Transverse colon (tissue), 4 donors: ENCODE results near the gene THOC2. TPM values are rescaled to one million over a fixed set of nuclear protein-coding genes. Genes with fewer than 3 reads are reported as not detected.

Experiments
- DNase-seq: peaks from one replicate; pipeline ENCODE4 v3.0.0-alpha.2; 2019
- H3K27ac ChIP-seq, 4 donors: fragments of 200-600 bp; sonication (generic); 2 replicates each; pipeline ENCODE4 v1.5.1; 2016 to 2018; ENCODE audit warnings: inconsistent platforms in 4 of 4
- H3K27me3 ChIP-seq: fragments of 200-600 bp; sonication (generic); 2 replicates; pipeline ENCODE4 v1.5.1; 2017; ENCODE audit warnings: inconsistent platforms
- H3K36me3 ChIP-seq, 4 donors: fragments of 200-600 bp; sonication (generic); 2 replicates each; pipeline ENCODE4 v1.5.1; 2017 to 2019; ENCODE audit warnings: inconsistent platforms in 4 of 4
- H3K4me1 ChIP-seq, 4 donors: fragments of 200-600 bp; sonication (generic); 2 replicates each; pipeline ENCODE4 v1.5.1; 2017 to 2020; ENCODE audit warnings: inconsistent platforms in 4 of 4
- H3K4me3 ChIP-seq, 4 donors: fragments of 200-600 bp; sonication (generic); 1 replicate in 1 of 4; 2 replicates in 3 of 4; pipeline versions ENCODE4 v1.5.1 to v1.6.1; 2017 to 2019; ENCODE audit warnings: inconsistent platforms in 4 of 4
- H3K9me3 ChIP-seq, 2 donors: fragments of 200-600 bp; sonication (generic); 2 replicates each; pipeline ENCODE4 v1.5.1; 2017 to 2019; ENCODE audit warnings: inconsistent platforms in 2 of 2
- CTCF ChIP-seq, 5 experiments: fragments of 200-600 bp in 3 of 5; fragments of 450-650 bp in 2 of 5; sonication (generic) in 3 of 5; IDR thresholded peaks; 1 replicate in 2 of 5; 2 replicates in 3 of 5; pipeline ENCODE4 v1.5.1; 2016 to 2017; ENCODE audit warnings: antibody characterized with exemption in 5 of 5, inconsistent platforms in 3 of 5, mild to moderate bottlenecking in 2 of 5, moderate library complexity in 1 of 5
- EP300 ChIP-seq: sonication (generic); formaldehyde crosslinking; IDR thresholded peaks from one replicate; pipeline ENCODE4 v1.6.1; 2017; ENCODE audit warnings: antibody characterized with exemption, low read depth
- POLR2A ChIP-seq: fragments of 450-650 bp; IDR thresholded peaks from one replicate; pipeline ENCODE4 v1.6.1; 2016; ENCODE audit warnings: antibody characterized with exemption, mild to moderate bottlenecking, moderate library complexity
- POLR2AphosphoS5 ChIP-seq, 3 donors: sonication (generic); formaldehyde crosslinking; IDR thresholded peaks; one replicate each; pipeline ENCODE4 v1.6.1; 2016; ENCODE audit warnings: antibody characterized with exemption in 3 of 3
- WGBS, 2 donors: methylation state at CpG; one replicate each; pipeline ENCODE4 v1.1.5; 2018; ENCODE audit warnings: low coverage in 1 of 2; 5-methylcytosine and 5-hydroxymethylcytosine counted together
- in situ Hi-C, 4 donors: fragments of 200-750 bp; cut with MboI; loops; one replicate each; pipeline versions ENCODE4 v1.15.0 to v1.15.1; 2017; ENCODE audit warnings: low sequenced_read_pairs in 3 of 4, low pct_ligation_motif_present in 1 of 4, low pct_unique_long_range_greater_than_20kb in 1 of 4
- intact Hi-C: fragments of 100-400 bp; cut with DNase I; formaldehyde crosslinking; loops from one replicate; pipeline ENCODE4 v1.15.1; 2023; ENCODE audit warnings: low total_unique reads
- total RNA-seq, 4 donors: library from RNA; depleted of rRNA; stranded (reverse); fragments of >200 nt; gene quantifications; one replicate each; pipeline ENCODE4 v1.1.0, GENCODE V29; 2016

THOC2 gene
- total RNA-seq, 4 donors from 2014 or later: 49.4 to 149 (median 114) TPM

DNA sequence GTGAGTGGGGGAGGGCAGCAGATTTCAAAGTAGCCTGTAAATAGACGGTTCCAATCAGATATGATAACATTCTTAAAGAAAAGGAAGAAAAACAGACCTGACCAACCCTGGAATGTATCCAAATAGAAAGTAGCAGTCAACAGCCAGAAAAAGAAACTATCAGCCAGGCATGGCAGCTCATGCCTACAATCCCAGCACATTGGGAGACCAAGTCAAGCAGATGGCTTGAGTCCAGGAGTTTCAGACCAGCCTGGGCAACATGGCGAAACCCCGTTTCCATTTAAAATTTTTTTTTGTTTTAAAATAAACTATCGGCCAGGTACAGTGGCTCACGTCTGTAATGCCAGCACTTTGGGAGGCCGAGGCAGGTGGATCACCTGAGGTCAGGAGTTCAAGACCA lies 125.0 kb downstream of the THOC2 start:
- Histone ChIP-seq H3K9me3 (no peaks in the 10 kb centered on the region), H3K4me1 (no peaks in the 10 kb centered on the region), H3K4me3 (no peak overlapping the region), H3K36me3 (no peaks in the 10 kb centered on the region), H3K27ac (no peak overlapping the region), H3K27me3 (no peaks in the 10 kb centered on the region)
- 91% methylated on average over 6 of the region's 6 CpGs; no CpG with 5 or more reads in 1 of the 2 donors for WGBS, 2 donors
- intact Hi-C loops: no loop called here
- TF ChIP-seq POLR2AphosphoS5 (IDR thresholded peaks at IDR 0.05): no peak
- TF ChIP-seq POLR2A: no peak
- no peak for TF ChIP-seq CTCF (IDR thresholded peaks at IDR 0.05)
- TF ChIP-seq EP300: no peak
- DNase-seq: no peak
- in situ Hi-C loops: no loop called here

- TF ChIP-seq CTCF (IDR thresholded peaks at IDR 0.05) (no peak), POLR2A (no peak), POLR2AphosphoS5 (IDR thresholded peaks at IDR 0.05) (no peak), EP300 (no peak)
- Histone ChIP-seq H3K4me3 (no peak overlapping the region), H3K9me3 (no peaks in the 10 kb centered on the region), H3K4me1 (no peaks in the 10 kb centered on the region), H3K36me3 (no peaks in the 10 kb centered on the region), H3K27me3 (no peaks in the 10 kb centered on the region), H3K27ac (no peak overlapping the region)
- DNase-seq: no peak
- intact Hi-C loops: no loop called here
- WGBS, 2 donors: 84 to 100% methylated on average over 1 of the region's 1 CpG
- in situ Hi-C loops: no loop called here
These were observed 125.6 kb downstream of the THOC2 start for GRCh38 chrX:123607270-123607669.

- intact Hi-C loops (no loop called here), in situ Hi-C loops (no loop called here)
- Histone ChIP-seq H3K4me1 (no peaks in the 10 kb centered on the region), H3K4me3 (no peak overlapping the region), H3K27ac (no peak overlapping the region), H3K9me3 (no peaks in the 10 kb centered on the region), H3K36me3 (no peaks in the 10 kb centered on the region), H3K27me3 (no peaks in the 10 kb centered on the region)
- 77 to 90% methylated on average over 2 to 5 of the region's 5 CpGs for WGBS, 2 donors
- no peak for DNase-seq
- TF ChIP-seq POLR2AphosphoS5 (IDR thresholded peaks at IDR 0.05) (no peak), CTCF (IDR thresholded peaks at IDR 0.05) (no peak), POLR2A (no peak), EP300 (no peak)
These were observed 129.4 kb downstream of the THOC2 start for GRCh38 chrX:123603491-123603890.

GRCh38 chrX:123601437-123601836 lies 131.4 kb downstream of the THOC2 start:
- WGBS, 2 donors: 83 to 100% methylated on average over 1 to 3 of the region's 3 CpGs
- Histone ChIP-seq H3K36me3 (no peaks in the 10 kb centered on the region), H3K9me3 (no peaks in the 10 kb centered on the region), H3K27ac (no peak overlapping the region), H3K4me1 (no peaks in the 10 kb centered on the region), H3K4me3 (no peak overlapping the region), H3K27me3 (no peaks in the 10 kb centered on the region)
- DNase-seq: no peak
- intact Hi-C loops (no loop called here), in situ Hi-C loops (no loop called here)
- TF ChIP-seq EP300: no peak
- TF ChIP-seq POLR2AphosphoS5 (IDR thresholded peaks at IDR 0.05): no peak

DNA sequence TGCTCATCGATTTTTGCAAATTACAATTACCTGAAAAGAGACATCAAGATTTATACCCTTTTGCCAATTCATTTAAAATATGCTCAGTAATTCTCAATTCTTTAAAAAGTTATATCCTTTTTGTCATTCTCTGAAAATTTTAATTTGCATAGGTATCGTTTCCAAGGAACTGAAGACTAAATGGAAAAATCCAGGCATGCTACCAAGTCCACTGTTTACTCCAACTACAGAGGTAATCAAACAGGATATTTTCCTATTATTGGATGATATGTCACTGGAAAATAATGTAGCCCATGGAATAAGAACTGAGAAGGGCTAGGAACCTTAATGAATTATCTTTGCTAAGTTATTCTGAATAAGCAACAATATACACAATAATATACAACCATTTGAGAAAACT lies 132.7 kb downstream of the THOC2 start:
- H3K27me3 ChIP-seq: no peaks in the 10 kb centered on the region
- H3K36me3 ChIP-seq: no peaks in the 10 kb centered on the region
- no peak overlapping the region for H3K4me3 ChIP-seq
- TF ChIP-seq POLR2A (no peak), EP300 (no peak), POLR2AphosphoS5 (IDR thresholded peaks at IDR 0.05) (no peak), CTCF (IDR thresholded peaks at IDR 0.05) (no peak)
- no peaks in the 10 kb centered on the region for H3K9me3 ChIP-seq
- 74 to 100% methylated on average over 2 of the region's 2 CpGs for WGBS, 2 donors
- H3K27ac ChIP-seq: no peak overlapping the region
- DNase-seq: no peak
- in situ Hi-C loops: no loop called here
- intact Hi-C loops: no loop called here
- H3K4me1 ChIP-seq: no peaks in the 10 kb centered on the region
